NCI-H226 (cell line): ENCODE measurements around the gene CMA1.

ENCODE experiments used
- DNase-seq: peaks from one replicate; pipeline ENCODE4 v3.0.0-alpha.2; 2015

The CMA1 gene

GRCh38 chr14:24465368-24465767 lies 42.7 kb downstream of the CMA1 start:
- no peak for DNase-seq

GRCh38 chr14:24463884-24464785 lies 43.9 kb downstream of the CMA1 start:
- DNase-seq, result no peak

GRCh38 chr14:24463017-24463883 lies 44.8 kb downstream of the CMA1 start:
- no peak for DNase-seq

- DNase-seq, result no peak
Measured at GRCh38 chr14:24461336-24461735, 46.7 kb downstream of the CMA1 start.

GRCh38 chr14:24459331-24459730 lies 48.7 kb downstream of the CMA1 start:
- no peak for DNase-seq

GRCh38 chr14:24458736-24459135 lies 49.3 kb downstream of the CMA1 start:
- no peak for DNase-seq

GRCh38 chr14:24456980-24457379 lies 51.1 kb downstream of the CMA1 start:
- no peak for DNase-seq
